Activated B cell treated with CpG ODN at 0.5 μM for 24 hours (primary cell): ENCODE data around the gene GNB1. TPM values are rescaled to one million over a fixed set of nuclear protein-coding genes. Genes with fewer than 3 reads are reported as not detected.

Experiments
- ATAC-seq: fragments of 200-7000 bp; cut with Tn5 transposase; one replicate; pipeline ENCODE4 v1.10.0; 2021; ENCODE audit warnings: low read depth, mild to moderate bottlenecking, moderate library complexity
- CTCF ChIA-PET: fragments of 350-600 bp; sonication (Branson Sonifier 250); formaldehyde crosslinking; loops from one replicate; lab custom pipeline; 2021; ENCODE audit warnings: antibody characterized with exemption; lab: Charles Lee
- POLR2A ChIA-PET: fragments of 350-600 bp; sonication (Branson Sonifier 250); formaldehyde crosslinking; loops from one replicate; lab custom pipeline; 2021; ENCODE audit warnings: antibody characterized with exemption; lab: Charles Lee
- DNase-seq: peaks from one replicate; pipeline ENCODE4 v3.0.0; 2022
- H3K27ac Mint-ChIP-seq: one replicate; pipeline ENCODE4 v1.8.0; 2020; ENCODE audit warnings: mixed read lengths
- H3K27me3 Mint-ChIP-seq: one replicate; pipeline ENCODE4 v1.8.0; 2021; ENCODE audit warnings: mixed read lengths
- H3K36me3 Mint-ChIP-seq: one replicate; pipeline ENCODE4 v1.8.0; 2021; ENCODE audit warnings: low read depth, mixed read lengths
- H3K4me1 Mint-ChIP-seq: one replicate; pipeline ENCODE4 v1.8.0; 2021; ENCODE audit warnings: mixed read lengths
- H3K4me3 Mint-ChIP-seq: one replicate; pipeline ENCODE4 v1.8.0; 2020; ENCODE audit warnings: mild to moderate bottlenecking, mixed read lengths
- H3K9me3 Mint-ChIP-seq: one replicate; pipeline ENCODE4 v1.8.0; 2020; ENCODE audit warnings: mixed read lengths
- intact Hi-C: fragments of 100-400 bp; cut with micrococcal nuclease; formaldehyde crosslinking; loops from one replicate; pipeline ENCODE4 v1.15.1; 2024
- total RNA-seq: library from RNA; stranded (reverse); gene quantifications from 2 replicates; pipeline ENCODE4 v1.2.3, GENCODE V29; 2022
- TF ChIP-seq, protein P1 (sequence below): fragments of 200-600 bp; IDR thresholded peaks from one replicate; pipeline ENCODE4 v1.8.0; 2022; ENCODE audit warnings: antibody characterized with exemption, mild to moderate bottlenecking

Gene GNB1
- total RNA-seq = 266 and 302 TPM in 2 replicates

DNA sequence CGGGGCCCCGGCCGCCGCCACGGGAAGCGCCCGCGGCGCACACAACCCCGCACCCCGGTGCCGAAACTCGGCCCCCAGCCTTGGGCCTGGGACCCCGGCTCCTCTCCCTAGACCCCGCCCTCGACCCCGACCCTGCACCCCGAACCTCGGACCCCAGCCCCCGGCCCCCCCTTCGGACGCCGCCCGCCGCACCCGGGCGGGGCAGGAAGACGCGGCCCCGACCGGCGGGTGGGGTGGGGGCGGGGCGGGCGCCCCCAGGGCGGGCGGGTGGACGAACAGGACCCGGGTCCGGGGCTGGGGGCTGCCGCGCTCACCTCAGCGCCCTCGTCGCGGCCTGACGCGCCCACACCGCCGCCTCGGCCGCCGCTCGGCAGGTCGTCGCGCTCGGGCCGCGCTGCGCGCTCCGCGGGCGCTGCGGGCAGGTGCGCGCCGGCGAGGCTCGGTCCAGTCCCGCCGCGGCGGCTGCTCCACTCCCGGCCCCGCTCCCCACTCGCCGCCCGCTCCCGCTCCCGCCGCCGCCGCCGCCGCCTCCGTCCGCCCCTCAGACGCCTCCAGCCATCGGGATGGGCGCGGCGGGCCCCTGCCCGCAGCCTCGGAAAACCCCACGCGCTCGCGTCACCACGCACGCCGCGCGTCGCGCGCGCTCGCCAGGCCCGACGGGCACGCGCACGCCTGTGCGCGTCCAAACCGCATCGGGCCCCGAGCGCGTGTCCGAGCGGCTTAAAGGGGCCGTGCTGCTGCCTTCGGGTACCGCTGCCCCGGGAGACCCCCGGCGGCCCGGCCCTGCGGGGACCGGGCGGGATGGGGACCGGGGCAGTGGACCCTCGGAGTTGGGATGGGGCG is at the start of gene GNB1:
Gene GNB1, minus strand, starts transcription at position 582 of the 843 bp plus-strand sequence. CDS start 65,634 bp downstream, outside the sequence.
- Mint-ChIP-seq H3K9me3 (no peaks in the 10 kb centered on the region), H3K27me3 (no peaks in the 10 kb centered on the region), H3K4me3 (peak within 1 kb of the TSS; percentile 86), H3K27ac (peak within 1 kb of the TSS; percentile 95), H3K36me3 (peaks cover 13% of the 10 kb centered on the region), H3K4me1 (peaks cover 66% of the 10 kb centered on the region)
- ChIA-PET POLR2A (interaction anchor here (0.5 to 2.1 kb wide), 10 partner anchors 15 to 746 kb away, joined by 3 to 17 read pairs (median 4); no protein-coding TSS in a partner anchor), CTCF (interaction anchor here (1.1 to 1.2 kb wide), 2 partner anchors 15 to 102 kb away, joined by 3 to 5 read pairs; no protein-coding TSS in a partner anchor)
- intact Hi-C loops = loop anchor here (1.0 to 10.0 kb wide), 5 partner anchors 16 to 586 kb away; partner anchors contain the start of genes ACAP3 and PUSL1
- ATAC-seq = peak; percentile 59
- TF ChIP-seq, protein P1, sequence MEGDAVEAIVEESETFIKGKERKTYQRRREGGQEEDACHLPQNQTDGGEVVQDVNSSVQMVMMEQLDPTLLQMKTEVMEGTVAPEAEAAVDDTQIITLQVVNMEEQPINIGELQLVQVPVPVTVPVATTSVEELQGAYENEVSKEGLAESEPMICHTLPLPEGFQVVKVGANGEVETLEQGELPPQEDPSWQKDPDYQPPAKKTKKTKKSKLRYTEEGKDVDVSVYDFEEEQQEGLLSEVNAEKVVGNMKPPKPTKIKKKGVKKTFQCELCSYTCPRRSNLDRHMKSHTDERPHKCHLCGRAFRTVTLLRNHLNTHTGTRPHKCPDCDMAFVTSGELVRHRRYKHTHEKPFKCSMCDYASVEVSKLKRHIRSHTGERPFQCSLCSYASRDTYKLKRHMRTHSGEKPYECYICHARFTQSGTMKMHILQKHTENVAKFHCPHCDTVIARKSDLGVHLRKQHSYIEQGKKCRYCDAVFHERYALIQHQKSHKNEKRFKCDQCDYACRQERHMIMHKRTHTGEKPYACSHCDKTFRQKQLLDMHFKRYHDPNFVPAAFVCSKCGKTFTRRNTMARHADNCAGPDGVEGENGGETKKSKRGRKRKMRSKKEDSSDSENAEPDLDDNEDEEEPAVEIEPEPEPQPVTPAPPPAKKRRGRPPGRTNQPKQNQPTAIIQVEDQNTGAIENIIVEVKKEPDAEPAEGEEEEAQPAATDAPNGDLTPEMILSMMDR = no peak
- DNase-seq = peak; percentile 96

DNA sequence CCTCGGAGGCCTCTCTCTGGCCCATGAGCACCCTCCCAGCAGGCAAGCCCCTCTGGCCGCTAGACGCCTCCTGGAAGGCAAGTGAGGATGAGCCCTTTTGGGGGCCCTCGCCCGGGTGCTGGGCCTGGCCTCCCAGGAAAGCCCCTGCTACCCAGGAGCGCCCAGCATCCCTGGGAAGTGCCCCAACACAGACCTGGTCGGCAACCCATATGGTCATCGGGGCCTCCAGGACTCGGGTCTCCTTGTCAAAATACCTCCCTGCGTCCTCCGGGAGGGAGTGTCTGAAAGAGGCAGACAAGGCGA is 49.2 kb upstream of the GNB1 start:
- no peak overlapping the region for H3K4me3 Mint-ChIP-seq
- H3K36me3 Mint-ChIP-seq = no peaks in the 10 kb centered on the region
- ChIA-PET POLR2A (no interaction called here), CTCF (no interaction called here)
- TF ChIP-seq, protein P1 = no peak
- intact Hi-C loops = no loop called here
- DNase-seq = no peak
- H3K4me1 Mint-ChIP-seq = peaks cover 6% of the 10 kb centered on the region
- H3K27me3 Mint-ChIP-seq = no peaks in the 10 kb centered on the region
- no peak overlapping the region for H3K27ac Mint-ChIP-seq
- no peaks in the 10 kb centered on the region for H3K9me3 Mint-ChIP-seq
- ATAC-seq = no peak

DNA sequence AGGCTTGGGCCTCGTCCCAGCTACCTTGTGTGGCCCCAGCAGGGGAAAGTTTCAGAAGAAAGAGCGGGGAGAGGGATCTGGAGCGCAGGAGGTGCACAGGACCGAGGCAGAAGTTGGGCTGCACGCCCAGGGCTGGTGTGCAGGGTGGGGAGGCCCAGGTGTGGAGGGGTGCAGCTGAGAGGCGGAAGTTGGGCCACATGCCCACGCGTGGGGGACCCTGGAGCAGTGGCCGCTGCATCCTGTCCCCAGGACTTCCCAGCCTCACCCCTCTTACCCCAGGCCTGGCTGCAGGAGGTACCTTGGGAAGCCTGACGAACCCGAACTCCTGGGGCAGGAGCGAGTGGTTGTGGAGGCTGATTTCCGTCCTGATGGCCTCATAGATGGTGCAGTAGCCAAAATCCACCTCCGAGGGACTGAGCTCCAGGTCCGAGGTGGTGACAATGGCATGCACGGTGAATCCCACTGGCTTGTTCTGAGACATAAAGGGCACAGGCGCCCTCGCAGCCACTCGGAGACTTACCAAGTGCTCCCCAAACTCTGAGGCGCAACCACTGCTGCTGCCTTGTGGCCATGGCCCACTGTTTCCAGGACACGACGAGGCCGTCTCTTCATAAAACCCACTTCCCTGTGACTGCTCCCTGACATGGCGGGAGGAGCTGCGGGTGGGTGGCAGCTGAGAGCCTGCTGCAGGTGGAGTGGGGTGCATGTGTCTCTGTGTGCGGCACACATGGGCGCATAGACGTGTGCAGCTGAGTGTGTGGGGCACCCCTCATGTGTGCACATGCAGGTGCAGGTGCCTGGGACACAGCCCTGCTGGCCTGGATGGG is 48.6 kb upstream of the GNB1 start:
- no peak for ATAC-seq
- DNase-seq = no peak

DNA sequence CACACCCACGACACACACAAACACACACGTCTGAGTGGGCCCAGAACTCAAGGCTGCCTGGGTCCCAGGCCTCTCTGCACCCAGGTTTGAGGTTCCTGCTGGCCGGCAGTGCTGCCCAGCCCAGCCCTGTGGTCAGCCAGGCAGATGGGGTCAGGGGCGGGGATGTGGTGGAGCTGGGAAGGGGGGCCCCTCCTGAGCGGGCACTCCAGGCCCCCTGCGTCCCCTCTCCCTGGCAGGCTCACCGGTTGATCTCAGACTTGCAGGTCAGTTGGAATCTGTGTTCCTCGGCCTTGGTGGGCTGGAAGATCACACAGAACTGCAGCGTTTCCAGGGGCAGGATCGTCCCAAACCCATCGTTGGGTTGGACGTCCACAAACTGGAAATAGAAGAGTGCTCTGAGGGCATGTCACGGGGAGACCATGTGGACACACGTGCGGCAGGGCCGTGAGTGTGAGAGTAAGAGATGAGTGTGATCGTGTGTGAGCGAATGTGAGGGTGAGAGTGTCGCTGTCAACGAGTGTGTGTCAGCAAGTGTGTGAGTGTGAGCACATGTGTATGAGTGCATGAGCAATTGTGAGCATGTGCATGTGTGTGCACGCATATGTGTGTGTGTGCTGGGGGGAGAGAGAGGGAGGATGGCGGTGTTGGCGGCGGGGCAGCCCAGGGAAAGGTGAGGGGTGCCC is 47.9 kb upstream of the GNB1 start:
- H3K9me3 Mint-ChIP-seq = no peaks in the 10 kb centered on the region
- no peaks in the 10 kb centered on the region for H3K27me3 Mint-ChIP-seq
- no peak overlapping the region for H3K27ac Mint-ChIP-seq
- ChIA-PET CTCF (no interaction called here), POLR2A (no interaction called here)
- ATAC-seq (no peak), DNase-seq (no peak)
- no peak overlapping the region for H3K4me3 Mint-ChIP-seq
- intact Hi-C loops = no loop called here
- peaks cover 2% of the 10 kb centered on the region for H3K4me1 Mint-ChIP-seq
- TF ChIP-seq, protein P1 = no peak
- H3K36me3 Mint-ChIP-seq = no peaks in the 10 kb centered on the region

More for the DNA sequence above, 48.6 kb upstream of the GNB1 start:
- Mint-ChIP-seq H3K9me3 (no peaks in the 10 kb centered on the region), H3K36me3 (no peaks in the 10 kb centered on the region), H3K4me3 (no peak overlapping the region), H3K4me1 (peaks cover 6% of the 10 kb centered on the region), H3K27me3 (no peaks in the 10 kb centered on the region), H3K27ac (no peak overlapping the region)
- intact Hi-C loops = no loop called here
- POLR2A ChIA-PET = no interaction called here
- CTCF ChIA-PET = no interaction called here
- TF ChIP-seq, protein P1 = no peak
